SK-N-SH (cell line): ENCODE measurements around the gene C17orf114.

Source experiments
- CTCF ChIA-PET: fragments of 300-600, 350-600 bp; formaldehyde crosslinking; extraction: SDS; loops from one replicate; lab custom pipeline; 2021; lab: Yijun Ruan, JAX
- POLR2A ChIA-PET: fragments of 350-600 bp; sonication (Branson Sonifier 250); formaldehyde crosslinking; extraction: SDS; loops from one replicate; lab custom pipeline; 2020; ENCODE audit warnings: antibody characterized with exemption, inconsistent platforms; lab: Yijun Ruan, JAX
- DNase-seq: peaks from one replicate; pipeline ENCODE4 v3.0.0; 2012
- H2AFZ ChIP-seq: fragments of 200-600 bp; sonication (generic); 2 replicates; pipeline ENCODE4 v1.8.1; 2016; ENCODE audit warnings: antibody characterized with exemption, mild to moderate bottlenecking, low read depth
- H3F3A ChIP-seq: fragments of 200-600 bp; sonication (generic); replicated peaks from 2 replicates; pipeline ENCODE3; 2016; ENCODE audit warnings: antibody characterized with exemption, mild to moderate bottlenecking; ENCODE audit not compliant: insufficient read depth
- H3K27ac ChIP-seq, 2 experiments: fragments of 200-500 bp in 1 of 2; fragments of 200-600 bp in 1 of 2; sonication (Bioruptor generic) in 1 of 2; sonication (generic), shearing (Covaris generic) in 1 of 2; 2 replicates each; pipeline versions ENCODE4 v1.5.1 to v1.6.1; 2014 to 2016; ENCODE audit warnings: low read depth in 2 of 2, inconsistent platforms in 1 of 2, low read length in 1 of 2, mild to moderate bottlenecking in 1 of 2, mixed read lengths in 1 of 2
- H3K27me3 ChIP-seq: fragments of 200-600 bp; sonication (generic), shearing (Covaris generic); 2 replicates; pipeline ENCODE4 v1.6.1; 2016; ENCODE audit warnings: mixed run types; ENCODE audit not compliant: insufficient read depth
- H3K36me3 ChIP-seq, 2 experiments: fragments of 200-500 bp in 1 of 2; fragments of 200-600 bp in 1 of 2; sonication (Bioruptor generic) in 1 of 2; sonication (generic) in 1 of 2; replicated peaks in 1 of 2; 2 replicates each; pipeline versions ENCODE3 to v1.5.1; 2014 to 2016; ENCODE audit warnings: low read length in 1 of 2, mild to moderate bottlenecking in 1 of 2; ENCODE audit not compliant: insufficient read depth in 2 of 2, control insufficient read depth in 1 of 2
- H3K4me1 ChIP-seq, 2 experiments: fragments of 200-500 bp in 1 of 2; fragments of 200-600 bp in 1 of 2; sonication (Bioruptor generic) in 1 of 2; sonication (generic), shearing (Covaris generic) in 1 of 2; 2 replicates each; pipeline versions ENCODE4 v1.5.1 to v1.6.1; 2014 to 2016; ENCODE audit warnings: low read depth in 1 of 2, low read length in 1 of 2, mixed run types in 1 of 2; ENCODE audit not compliant: insufficient read depth in 2 of 2, control insufficient read depth in 1 of 2
- H3K4me2 ChIP-seq: fragments of 200-600 bp; sonication (generic), shearing (Covaris generic); 2 replicates; pipeline ENCODE4 v1.6.1; 2017; ENCODE audit warnings: mixed run types
- H3K4me3 ChIP-seq, 2 experiments: fragments of 200-500 bp in 1 of 2; fragments of 200-600 bp in 1 of 2; sonication (Bioruptor generic) in 1 of 2; sonication (generic), shearing (Covaris generic) in 1 of 2; 2 replicates each; pipeline versions ENCODE4 v1.5.1 to v1.8.1; 2014 to 2016; ENCODE audit warnings: low read depth in 2 of 2, inconsistent platforms in 1 of 2, low read length in 1 of 2, mild to moderate bottlenecking in 1 of 2, mixed read lengths in 1 of 2, moderate library complexity in 1 of 2
- H3K79me2 ChIP-seq: fragments of 200-600 bp; sonication (generic); 2 replicates; pipeline ENCODE4 v1.8.1; 2017; ENCODE audit warnings: mild to moderate bottlenecking; ENCODE audit not compliant: insufficient read depth
- H3K9ac ChIP-seq: fragments of 200-600 bp; sonication (generic); 2 replicates; pipeline ENCODE4 v1.6.1; 2017; ENCODE audit warnings: mixed run types
- H3K9me2 ChIP-seq: fragments of 200-600 bp; sonication (generic); 2 replicates; pipeline ENCODE4 v1.6.1; 2017; ENCODE audit warnings: mixed run types
- H3K9me3 ChIP-seq: fragments of 200-600 bp; sonication (generic); 2 replicates; pipeline ENCODE4 v1.6.1; 2017; ENCODE audit warnings: mixed run types, mild to moderate bottlenecking, moderate library complexity
- H4K20me1 ChIP-seq: fragments of 200-600 bp; sonication (generic); 2 replicates; pipeline ENCODE4 v1.6.1; 2017; ENCODE audit warnings: mild to moderate bottlenecking, mixed run types; ENCODE audit not compliant: insufficient read depth
- CHD2 ChIP-seq: fragments of 150-350 bp; IDR thresholded peaks from 2 replicates; pipeline ENCODE4 v1.6.1; 2018; ENCODE audit warnings: low read length; ENCODE audit not compliant: partially characterized antibody
- ELF1 ChIP-seq: IDR thresholded peaks from 2 replicates; pipeline ENCODE4 v1.4.0; 2012
- EP300 ChIP-seq, 2 experiments: IDR thresholded peaks; 2 replicates each; pipeline versions ENCODE4 v1.4.0 to v1.6.1; 2012; ENCODE audit warnings: borderline replicate concordance in 1 of 2, low read depth in 1 of 2, low read length in 1 of 2
- EZH2phosphoT487 ChIP-seq: fragments of 200-600 bp; sonication (generic); IDR thresholded peaks from 2 replicates; pipeline ENCODE4 v1.6.1; 2017; ENCODE audit warnings: low read depth, mixed run types, mild to moderate bottlenecking, antibody characterized with exemption, moderate library complexity, borderline replicate concordance
- GABPA ChIP-seq: IDR thresholded peaks from 2 replicates; pipeline ENCODE4 v1.4.0; 2012; ENCODE audit warnings: low read depth, mild to moderate bottlenecking
- MXI1 ChIP-seq: IDR thresholded peaks from 2 replicates; pipeline ENCODE4 v1.6.1; 2012; ENCODE audit warnings: mild to moderate bottlenecking, low read depth, low read length, improper control_type of control experiment
- NFIC ChIP-seq: IDR thresholded peaks from 2 replicates; pipeline ENCODE4 v1.4.0; 2012; ENCODE audit warnings: borderline replicate concordance
- NRF1 ChIP-seq: IDR thresholded peaks from 2 replicates; pipeline ENCODE4 v1.6.1; 2012; ENCODE audit warnings: low read depth, mild to moderate bottlenecking, low read length
- PBX3 ChIP-seq: IDR thresholded peaks from 2 replicates; pipeline ENCODE4; 2012
- RAD21 ChIP-seq: IDR thresholded peaks from 2 replicates; pipeline ENCODE4 v1.6.1; 2012; ENCODE audit warnings: mild to moderate bottlenecking, low read length
- REST ChIP-seq: IDR thresholded peaks from 2 replicates; pipeline ENCODE4 v1.6.1; 2012; ENCODE audit warnings: mild to moderate bottlenecking, low read depth, low read length, moderate library complexity
- RFX5 ChIP-seq: IDR thresholded peaks from 2 replicates; pipeline ENCODE4 v1.6.1; 2012; ENCODE audit warnings: mild to moderate bottlenecking, improper control_type of control experiment, low read length
- RXRA ChIP-seq: IDR thresholded peaks from 2 replicates; pipeline ENCODE4 v1.4.0; 2012; ENCODE audit warnings: low read depth, mild to moderate bottlenecking, borderline replicate concordance
- SIN3A ChIP-seq: IDR thresholded peaks from 2 replicates; pipeline ENCODE4 v1.6.1; 2012; ENCODE audit warnings: low read depth, mild to moderate bottlenecking, low read length, moderate library complexity, borderline replicate concordance
- SMC3 ChIP-seq: IDR thresholded peaks from 2 replicates; pipeline ENCODE4 v1.6.1; 2012; ENCODE audit warnings: low read depth, low read length, improper control_type of control experiment
- TEAD4 ChIP-seq: IDR thresholded peaks from 2 replicates; pipeline ENCODE4 v1.4.0; 2012; ENCODE audit warnings: mild to moderate bottlenecking, borderline replicate concordance; ENCODE audit not compliant: insufficient read depth
- USF1 ChIP-seq: IDR thresholded peaks from 2 replicates; pipeline ENCODE4 v1.4.0; 2012; ENCODE audit warnings: low read depth, borderline replicate concordance
- USF2 ChIP-seq: fragments of 150-350 bp; IDR thresholded peaks from 2 replicates; pipeline ENCODE4 v1.6.1; 2017; ENCODE audit warnings: antibody characterized with exemption, low read length, low read depth, borderline replicate concordance
- YY1 ChIP-seq: IDR thresholded peaks from 2 replicates; pipeline ENCODE4 v1.4.0; 2012; ENCODE audit warnings: low read depth, mild to moderate bottlenecking
- ZBTB33 ChIP-seq: IDR thresholded peaks from 2 replicates; pipeline ENCODE4 v1.4.0; 2012; ENCODE audit warnings: low read depth, borderline replicate concordance
- whole genome bisulfite sequencing: methylation state at CpG from one replicate; pipeline ENCODE4 v1.1.6; 2017; ENCODE audit warnings: low lambda C conversion rate; 5-methylcytosine and 5-hydroxymethylcytosine counted together

Gene C17orf114

GRCh38 chr17:4822835-4823234, 20.7 kb upstream of the C17orf114 start:
- Histone ChIP-seq H3F3A (no peaks in the 10 kb centered on the region), H3K79me2 (no peaks in the 10 kb centered on the region), H3K4me1 (no peaks in the 10 kb centered on the region), H3K9me3 (no peaks in the 10 kb centered on the region), H4K20me1 (no peaks in the 10 kb centered on the region), H2AFZ (no peak overlapping the region), H3K36me3 (peaks cover 0 to 4% of the 10 kb centered on the region in 2 experiments), H3K27me3 (no peaks in the 10 kb centered on the region), H3K9ac (no peak overlapping the region), H3K9me2 (no peaks in the 10 kb centered on the region), H3K27ac (no peak overlapping the region), H3K4me2 (no peak overlapping the region), H3K4me3 (no peak overlapping the region)
- TF ChIP-seq SMC3, result no peak
- TF ChIP-seq ZBTB33, result no peak
- no peak for TF ChIP-seq SIN3A
- TF ChIP-seq TEAD4, result no peak
- no peak for TF ChIP-seq YY1
- TF ChIP-seq ELF1, result no peak
- WGBS, result 100% methylated on average over 1 of the region's 3 CpGs
- ChIA-PET CTCF (no interaction called here), POLR2A (interaction anchor here (1.2 kb wide), 1 partner anchor 16 kb away, joined by 4 read pairs; the partner anchor contains the start of gene PLD2)
- DNase-seq, result no peak

DNA sequence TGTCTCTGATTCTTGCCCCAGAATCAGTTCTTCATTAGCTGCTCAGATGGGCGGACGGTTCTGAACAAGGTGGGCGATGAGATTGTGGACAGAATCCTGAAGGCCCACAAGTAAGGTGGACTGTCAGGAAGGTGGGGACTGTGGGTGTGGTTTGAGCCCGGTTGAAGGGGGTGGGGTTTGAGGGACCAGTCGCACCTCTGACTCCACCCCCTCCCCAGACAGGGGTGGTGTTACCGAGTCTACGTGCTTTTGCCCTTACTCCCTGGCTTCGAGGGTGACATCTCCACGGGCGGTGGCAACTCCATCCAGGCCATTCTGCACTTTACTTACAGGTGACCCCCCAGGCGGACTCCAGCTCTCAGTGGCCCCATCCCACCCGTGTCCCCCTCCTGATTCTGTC, 16.1 kb upstream of the C17orf114 start:
- CTCF ChIA-PET, result interaction anchor here (1.3 kb wide), 1 partner anchor 11 kb away, joined by 4 read pairs; the partner anchor contains the start of gene PLD2
- WGBS, result 76% methylated on average over 7 of the region's 12 CpGs

More for the DNA sequence above, 16.1 kb upstream of the C17orf114 start:
- Histone ChIP-seq H3K9me2 (no peaks in the 10 kb centered on the region), H3K4me2 (no peak overlapping the region), H3K79me2 (no peaks in the 10 kb centered on the region), H3K9me3 (no peaks in the 10 kb centered on the region), H4K20me1 (no peaks in the 10 kb centered on the region), H3K4me1 (no peaks in the 10 kb centered on the region), H3K36me3 (peaks cover 10 to 12% of the 10 kb centered on the region in 2 experiments), H3K27ac (no peak overlapping the region), H3K9ac (no peak overlapping the region), H3F3A (no peaks in the 10 kb centered on the region), H3K4me3 (no peak overlapping the region)
- no peak for DNase-seq
- POLR2A ChIA-PET, result no interaction called here
- TF ChIP-seq CHD2, result no peak
- TF ChIP-seq PBX3, result no peak
- no peak for TF ChIP-seq RXRA
- TF ChIP-seq EP300 (IDR thresholded peaks at IDR 0.05; ENCODE audit: borderline replicate concordance in 1 of 2, low read depth in 1 of 2, low read length in 1 of 2), result no peak
- no peak for TF ChIP-seq GABPA
- no peak for TF ChIP-seq MXI1
- TF ChIP-seq USF2, result no peak
- TF ChIP-seq REST, result no peak
- no peak for TF ChIP-seq NRF1
- no peak for TF ChIP-seq USF1
- no peak for TF ChIP-seq RFX5
- no peak for TF ChIP-seq EZH2phosphoT487
- no peak for TF ChIP-seq NFIC
- TF ChIP-seq RAD21, result no peak
- no peak for TF ChIP-seq TEAD4
- TF ChIP-seq, all 33 proteins: peak for 0
- Histone ChIP-seq H3K27me3 (no peaks in the 10 kb centered on the region), H2AFZ (no peak overlapping the region)
